HEK293T (cell line): ENCODE data around the gene ABHD14A.

Experiments
- ARNT ChIP-seq: fragments of 450-650 bp; IDR thresholded peaks from 2 replicates; pipeline ENCODE4 v1.6.1; 2017; ENCODE audit warnings: mild to moderate bottlenecking
- ELF4 ChIP-seq: fragments of 450-650 bp; IDR thresholded peaks from 2 replicates; pipeline ENCODE4 v1.6.1; 2017; ENCODE audit warnings: antibody characterized with exemption
- FOXK2 ChIP-seq: fragments of 450-650 bp; IDR thresholded peaks from 2 replicates; pipeline ENCODE4 v1.6.1; 2016; ENCODE audit warnings: mild to moderate bottlenecking
- FOXM1 ChIP-seq: fragments of 450-650 bp; IDR thresholded peaks from 2 replicates; pipeline ENCODE4 v1.6.1; 2017; ENCODE audit warnings: mild to moderate bottlenecking, borderline replicate concordance
- HDGF ChIP-seq: fragments of 450-650 bp; IDR thresholded peaks from 2 replicates; pipeline ENCODE4 v1.6.1; 2017; ENCODE audit warnings: antibody characterized with exemption, borderline replicate concordance
- NFRKB ChIP-seq: fragments of 450-650 bp; IDR thresholded peaks from 2 replicates; pipeline ENCODE4 v1.6.1; 2016; ENCODE audit warnings: mild to moderate bottlenecking, moderate library complexity
- SP1 ChIP-seq: fragments of 450-650 bp; IDR thresholded peaks from 2 replicates; pipeline ENCODE4 v1.6.1; 2017
- SUZ12 ChIP-seq: fragments of 450-650 bp; IDR thresholded peaks from 2 replicates; pipeline ENCODE4 v1.6.1; 2016; ENCODE audit warnings: mild to moderate bottlenecking

GRCh38 chr3:51954105-51954504 is 20.8 kb upstream of the ABHD14A start:
- TF ChIP-seq FOXK2 (no peak), SP1 (no peak), ELF4 (no peak), NFRKB (no peak), SUZ12 (no peak), FOXM1 (no peak), ARNT (no peak), HDGF (no peak)
